Measurements from ENCODE around the gene COL20A1.

Gene COL20A1

GRCh38 chr20:63278661-63279060 lies 14.3 kb upstream of the COL20A1 start:
- no peak for DNase-seq

GRCh38 chr20:63279931-63280330 lies 13.1 kb upstream of the COL20A1 start:
- DNase-seq: no peak

- DNase-seq: no peak
Observed at GRCh38 chr20:63280371-63280770, 12.6 kb upstream of the COL20A1 start.

- no peak for DNase-seq
Observed at GRCh38 chr20:63280929-63281545, 11.9 kb upstream of the COL20A1 start.

DNA sequence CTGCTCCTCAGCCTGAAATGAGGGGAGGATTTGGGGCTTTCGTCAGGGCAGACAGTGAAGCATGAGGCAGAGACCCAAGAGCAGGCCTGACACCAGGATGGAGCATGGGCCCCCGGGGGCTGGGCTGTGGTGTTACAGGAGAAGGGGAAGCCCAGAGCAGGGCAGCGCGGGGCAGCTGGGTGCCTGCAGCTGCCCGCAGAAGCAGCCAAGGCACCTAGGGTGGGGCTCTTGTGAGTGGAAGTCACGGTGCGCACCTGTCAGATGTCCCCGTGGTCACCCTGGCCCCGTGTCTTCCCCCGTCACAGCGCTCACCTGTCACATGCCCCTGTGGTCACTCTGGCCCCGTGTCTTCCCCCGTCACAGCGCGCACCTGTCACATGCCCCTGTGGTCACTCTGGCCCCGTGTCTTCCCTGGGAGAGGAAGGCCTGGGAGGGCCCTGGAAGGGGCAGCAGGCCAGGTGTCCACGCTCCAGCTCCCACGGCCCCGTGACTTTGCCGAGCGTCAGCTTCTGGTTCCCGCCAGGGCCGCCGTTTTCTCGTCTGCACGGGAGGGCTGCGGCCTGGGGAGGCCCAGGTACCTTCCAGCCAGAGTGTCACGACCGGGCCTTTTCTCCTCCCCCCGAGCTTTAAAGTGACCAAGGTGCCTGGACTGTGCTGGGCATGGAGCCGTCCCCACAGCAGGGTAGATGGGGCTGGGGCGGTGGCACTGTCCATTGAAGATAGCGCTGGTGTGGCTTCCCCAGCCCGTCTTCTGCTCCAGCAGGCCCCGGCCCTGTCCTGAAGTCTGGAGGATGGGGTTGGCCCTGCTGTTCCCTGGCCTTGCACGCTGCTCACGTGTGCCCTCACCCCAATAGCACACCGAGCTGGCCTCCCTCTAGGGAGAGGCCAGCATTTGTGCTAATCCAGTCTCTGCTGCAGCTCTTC lies 11.0 kb upstream of the COL20A1 start:
- DNase-seq: no peak

DNA sequence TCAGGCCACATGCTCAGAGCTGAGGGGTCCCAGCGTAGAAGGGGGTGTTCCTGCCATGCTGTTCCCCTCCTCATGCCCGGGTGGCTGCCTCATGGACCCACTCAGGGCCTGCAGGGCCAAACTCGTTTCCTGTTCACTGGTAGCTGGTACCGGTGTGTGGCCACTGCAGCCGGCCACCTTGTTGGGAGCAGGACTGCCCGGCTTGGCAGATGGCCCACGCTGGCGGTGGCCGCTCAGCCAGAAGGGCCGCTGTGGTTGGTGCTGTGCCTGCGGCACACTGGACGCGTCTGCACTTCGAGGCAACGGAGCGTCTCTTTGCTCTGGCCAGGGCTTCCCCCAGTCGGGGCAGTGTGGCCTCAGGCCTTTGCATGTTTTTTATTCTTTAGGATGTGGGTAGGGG lies 10.0 kb upstream of the COL20A1 start:
- DNase-seq: no peak

DNA sequence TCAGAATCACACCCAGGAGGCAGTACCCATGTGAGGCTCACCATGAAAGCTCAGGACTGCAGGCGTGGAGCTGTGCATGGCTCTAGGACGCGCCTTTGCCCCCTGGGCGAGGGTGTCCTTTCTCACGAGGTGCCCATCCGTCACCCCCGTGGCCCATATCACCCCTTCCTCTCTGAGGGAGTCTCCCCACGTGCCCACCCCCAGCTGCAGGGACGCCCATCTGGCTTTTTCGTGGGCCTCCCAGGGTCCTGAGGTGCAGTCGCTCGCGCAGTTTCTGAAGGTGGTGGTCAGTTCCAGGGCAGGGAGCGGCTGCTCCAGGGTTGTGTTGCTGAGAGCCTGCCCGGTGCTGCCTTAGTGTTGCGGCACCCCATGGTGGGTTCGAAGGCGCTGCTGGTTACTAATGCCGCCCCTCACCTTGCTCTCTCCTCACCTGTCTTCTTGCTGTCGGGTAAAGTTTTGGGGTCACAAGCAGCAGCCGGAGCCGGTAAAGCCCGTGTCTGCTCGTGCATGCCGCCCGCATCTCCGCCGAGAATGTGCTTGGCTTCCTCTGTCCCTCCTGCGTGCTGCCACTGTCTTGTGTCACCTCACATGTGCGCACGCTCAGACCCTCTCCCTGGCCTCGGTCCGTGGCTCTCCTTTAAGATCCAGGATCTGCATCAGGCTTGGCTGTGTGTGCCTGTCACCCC lies 9.4 kb upstream of the COL20A1 start:
- DNase-seq: no peak

- peak; percentile 32 for DNase-seq
Observed at GRCh38 chr20:63284083-63284440, 8.9 kb upstream of the COL20A1 start.

DNA sequence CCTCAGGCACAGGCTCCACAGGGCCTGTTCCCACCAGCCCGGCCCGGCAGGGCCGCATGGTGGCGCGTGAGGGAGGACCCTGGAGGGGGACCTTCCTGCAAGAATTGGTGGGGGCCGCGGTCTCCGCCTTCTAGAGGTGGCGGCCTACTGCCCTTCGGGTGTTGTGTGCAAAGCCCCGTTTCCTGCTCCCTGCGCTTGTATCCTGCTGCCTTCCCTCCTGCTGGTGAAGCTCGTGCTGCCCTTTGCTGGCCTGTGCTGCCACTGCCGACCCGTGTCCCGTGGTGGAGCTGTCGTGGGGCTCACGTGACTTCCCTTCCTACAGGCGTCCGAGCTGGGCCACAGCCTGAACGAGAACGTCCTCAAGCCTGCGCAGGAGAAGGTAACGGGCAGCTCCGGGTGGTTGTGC lies 8.4 kb upstream of the COL20A1 start:
- DNase-seq: no peak

DNA sequence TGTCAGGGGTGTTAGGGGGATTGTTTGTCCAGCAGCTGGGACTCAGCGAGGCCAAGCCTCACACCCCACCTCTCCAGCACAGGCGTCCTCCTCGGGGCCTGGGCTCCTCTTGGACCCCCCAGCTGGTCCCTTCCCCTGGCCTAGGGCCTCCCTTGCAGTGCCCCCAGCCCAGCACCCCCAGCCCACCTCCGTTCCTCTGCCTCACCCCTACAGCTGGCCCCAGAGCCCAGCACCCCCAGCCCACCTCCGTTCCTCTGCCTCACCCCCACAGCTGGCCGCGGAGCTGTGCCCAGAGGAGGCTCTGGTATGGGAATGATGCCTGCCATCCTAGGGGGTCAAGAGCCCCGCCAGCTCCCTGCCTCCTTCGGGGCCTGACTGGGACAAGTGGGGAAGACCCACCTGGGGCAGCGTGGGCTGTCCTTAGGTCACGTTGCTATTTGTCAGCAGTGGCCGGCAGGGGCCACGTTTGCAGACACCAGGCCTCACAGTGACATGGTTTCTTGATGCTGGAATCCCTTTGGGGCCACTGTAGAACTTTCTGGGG lies 7.9 kb upstream of the COL20A1 start:
- DNase-seq: no peak

- DNase-seq: no peak
Observed at GRCh38 chr20:63285636-63286615, 7.1 kb upstream of the COL20A1 start.

DNA sequence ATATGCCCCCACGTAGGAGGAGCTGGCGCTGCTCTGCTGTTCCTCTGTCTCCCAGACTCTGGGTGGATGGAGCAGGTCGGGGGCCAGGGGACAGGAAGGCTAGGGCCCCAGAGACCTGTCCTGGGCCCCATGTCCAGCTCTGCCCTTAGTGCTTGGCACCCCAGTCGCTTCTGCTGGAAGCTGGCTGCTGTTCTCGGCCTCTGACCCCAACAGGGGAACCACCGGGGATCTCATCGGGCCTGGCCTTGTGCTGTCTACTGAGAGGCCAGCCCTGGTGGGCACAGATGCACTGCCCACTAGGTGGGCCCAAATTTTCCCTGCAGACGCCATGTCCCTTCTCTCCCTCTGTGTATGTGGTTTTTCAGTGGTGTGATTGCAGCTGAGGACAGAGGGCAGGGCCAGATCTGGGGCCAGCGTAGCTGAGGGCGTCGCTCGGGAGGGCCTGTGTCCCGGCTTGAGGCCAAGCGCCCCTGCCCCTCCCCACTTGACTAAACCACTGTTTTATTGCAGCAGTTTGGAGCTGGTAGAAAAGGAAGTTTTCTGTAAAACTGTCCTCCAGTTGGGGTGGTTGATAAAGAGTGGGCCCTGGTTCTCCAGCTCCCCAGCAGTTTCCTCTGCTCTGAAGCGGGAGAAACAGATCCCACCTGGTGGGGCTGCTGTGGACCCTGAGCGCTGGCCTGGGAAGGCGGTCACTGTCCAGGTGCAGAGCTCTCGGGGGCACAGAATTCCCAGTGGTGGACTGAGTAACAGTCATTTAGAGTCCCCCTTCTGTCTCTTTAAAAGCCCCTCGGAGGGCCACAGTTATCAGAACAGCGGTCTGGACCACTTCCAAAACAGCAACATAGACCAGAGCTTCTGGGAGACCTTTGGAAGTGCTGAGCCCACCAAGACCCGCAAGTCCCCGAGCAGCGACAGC lies 5.9 kb upstream of the COL20A1 start:
- DNase-seq: no peak

DNA sequence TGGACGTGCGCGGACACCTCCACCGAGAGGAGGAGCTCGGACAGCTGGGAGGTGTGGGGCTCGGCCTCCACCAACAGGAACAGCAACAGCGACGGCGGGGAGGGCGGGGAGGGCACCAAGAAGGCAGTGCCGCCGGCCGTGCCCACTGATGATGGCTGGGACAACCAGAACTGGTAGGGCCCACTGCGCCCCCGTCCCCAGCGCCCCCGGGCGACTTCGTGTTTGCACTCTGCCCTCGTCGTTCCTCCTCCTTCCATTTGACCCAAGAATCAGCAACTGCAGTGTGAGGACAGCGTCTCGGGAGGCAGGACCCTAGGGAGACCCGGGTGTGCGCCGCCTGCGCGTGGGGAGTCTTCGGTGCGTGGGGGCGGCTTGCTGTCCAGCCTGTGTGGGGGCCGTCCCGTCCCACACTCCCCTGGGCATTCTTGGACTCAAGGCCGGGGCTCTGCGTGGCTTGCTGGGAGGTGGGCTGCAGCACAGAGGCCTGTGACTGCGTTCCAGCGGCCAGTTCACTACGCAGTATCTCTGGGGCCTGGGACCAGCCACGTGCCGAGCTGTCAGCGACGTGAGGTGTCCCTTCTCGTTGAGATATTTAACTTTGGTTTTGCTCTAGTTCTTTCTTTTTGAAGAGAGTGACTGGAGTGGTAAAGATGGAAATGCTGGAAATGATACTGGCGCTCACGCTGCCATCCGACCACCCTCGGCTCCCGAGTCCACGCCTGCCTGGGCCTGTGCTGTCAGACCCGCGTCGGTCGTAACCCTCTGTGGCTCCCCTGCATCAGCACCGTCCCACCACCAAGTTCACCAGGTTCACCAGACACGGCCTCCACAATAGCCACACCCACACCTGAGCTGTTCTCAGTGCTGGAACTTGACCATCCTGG lies 5.0 kb upstream of the COL20A1 start:
- DNase-seq: no peak

DNA sequence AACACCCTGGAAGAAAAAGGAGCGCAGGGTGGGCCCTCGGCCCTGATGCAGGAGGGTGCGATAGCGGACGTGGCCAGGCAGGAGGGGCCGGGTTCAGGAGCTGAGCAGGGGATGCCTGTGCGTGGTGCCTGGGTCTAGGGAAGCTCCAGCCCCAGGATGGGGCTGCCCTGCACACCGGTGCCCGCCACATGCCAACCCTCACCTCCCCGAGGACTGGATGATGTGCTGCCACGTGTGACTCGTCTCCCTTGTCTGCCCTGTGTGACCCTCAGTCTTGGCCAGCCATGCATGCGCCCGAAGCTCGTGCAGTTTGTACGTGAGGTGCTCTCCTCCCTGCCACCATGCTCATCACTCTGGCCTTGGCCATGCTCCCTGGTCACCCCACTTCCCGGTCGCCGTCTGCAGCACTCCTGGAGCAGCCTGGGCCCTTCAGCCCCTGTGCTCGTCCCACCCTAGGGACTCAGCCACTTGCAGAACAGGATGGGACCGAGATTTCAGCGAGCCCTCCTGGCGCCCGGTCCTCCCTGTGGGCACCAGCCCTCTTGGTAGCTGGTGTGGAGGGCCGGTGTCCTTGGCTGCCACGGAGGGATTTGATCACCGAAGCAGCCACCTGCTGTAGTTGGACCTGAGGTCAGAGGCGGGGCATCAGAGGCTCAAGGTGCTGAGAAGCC lies 4.3 kb upstream of the COL20A1 start:
- no peak for DNase-seq

- DNase-seq: no peak
Observed at GRCh38 chr20:63289311-63290135, 3.5 kb upstream of the COL20A1 start.

GRCh38 chr20:63290136-63290676 lies 2.8 kb upstream of the COL20A1 start:
- no peak for DNase-seq

DNA sequence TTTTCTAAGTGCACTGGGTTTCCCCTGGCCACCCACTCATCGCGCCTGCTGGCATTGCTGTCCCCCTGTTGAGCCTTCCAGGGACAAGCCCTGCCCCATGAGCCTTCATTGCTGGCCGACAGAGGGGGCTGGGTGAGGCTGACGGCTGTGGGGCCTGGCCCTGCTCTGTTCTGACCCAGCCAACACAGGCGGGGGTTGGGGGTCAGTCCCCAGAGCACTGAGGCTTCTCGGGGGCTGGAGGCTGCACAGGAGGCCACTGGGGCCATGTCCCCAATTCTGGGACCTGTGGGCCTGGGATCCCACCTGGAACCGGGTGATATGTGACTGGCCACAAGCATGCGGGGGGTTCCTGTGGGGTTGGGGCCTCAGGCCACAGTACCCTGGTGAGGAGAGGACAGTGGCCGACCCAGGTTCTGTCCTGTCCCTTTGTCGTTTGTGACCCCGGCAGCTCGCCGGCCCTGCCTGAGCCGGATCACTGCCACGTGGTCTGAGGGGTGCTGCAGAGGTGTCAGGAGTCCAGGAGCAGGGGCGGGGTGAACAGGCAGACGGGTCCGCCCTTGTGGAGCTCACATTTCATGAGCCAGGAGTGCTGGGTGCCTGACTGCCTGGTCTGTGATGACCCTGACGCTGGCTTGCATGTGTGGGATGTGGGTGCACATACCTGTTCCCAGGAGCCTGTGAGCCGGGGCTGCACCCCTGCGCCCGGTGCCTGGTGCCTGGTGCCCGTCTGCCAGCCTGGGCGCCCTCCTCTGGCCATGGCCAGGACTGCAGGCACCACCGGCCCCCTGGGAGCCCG lies 2.1 kb upstream of the COL20A1 start:
- DNase-seq: peak; percentile 66

Data from CD4-positive, alpha-beta T cell treated with Interleukin-17A for 4 hours (primary cell).